Measurements from ENCODE around the gene OTUD7B. TPM values are rescaled to one million over a fixed set of nuclear protein-coding genes. Genes with fewer than 3 reads are reported as not detected.

OTUD7B gene
- total and polyA plus RNA-seq, 2 experiments from 2014 or later: 3.6 to 17.8 TPM

DNA sequence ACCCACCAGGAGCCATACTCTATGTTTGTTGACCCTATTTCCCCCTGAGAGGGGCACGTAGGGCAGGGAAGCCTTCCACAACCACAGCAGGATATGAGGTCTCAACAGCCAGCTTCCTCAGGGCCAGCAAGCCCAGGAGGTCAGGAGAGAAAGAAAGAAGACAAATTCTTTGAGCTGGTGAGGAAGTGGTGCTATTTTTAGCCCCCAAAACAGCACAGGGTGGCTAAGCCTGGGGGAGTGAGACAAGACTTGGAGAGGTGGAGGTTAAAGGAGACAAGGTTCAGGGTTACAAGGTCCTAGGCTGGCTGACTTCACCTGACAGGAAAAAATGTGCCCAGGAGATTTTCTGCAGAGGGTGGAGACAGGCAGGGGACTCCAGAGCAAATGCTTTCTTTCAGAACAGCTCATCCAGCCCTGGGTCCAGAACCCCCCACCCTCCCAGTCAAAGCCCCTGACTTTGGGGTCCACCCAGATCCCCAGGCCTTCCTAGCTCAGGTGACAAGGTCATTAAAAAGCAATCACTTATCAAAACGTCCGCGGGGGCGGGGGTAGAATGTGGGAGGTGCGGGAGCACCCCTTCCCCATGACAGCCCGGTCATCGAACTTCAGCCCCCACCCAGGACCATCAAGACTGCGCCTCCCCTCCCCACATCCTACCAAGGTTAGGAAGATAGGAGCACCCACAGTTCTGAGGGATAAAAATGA is 94.2 kb downstream of the OTUD7B start:
- Histone ChIP-seq H3K4me3 (no peak overlapping the region), H3K4me2 (peak overlapping the region; percentile 92), H3K9me2 (replicated peaks; ENCODE audit: insufficient read depth) (no peaks in the 10 kb centered on the region), H2AFZ (no peak overlapping the region), H3K9me3 (ENCODE audit: low read depth) (no peaks in the 10 kb centered on the region), H3K27ac (no peak overlapping the region), H3K27me3 (no peaks in the 10 kb centered on the region), H4K20me1 (ENCODE audit: insufficient read depth, poor library complexity, severe bottlenecking) (no peaks in the 10 kb centered on the region), H3K79me2 (no peaks in the 10 kb centered on the region), H3K4me1 (ENCODE audit: insufficient read depth) (peaks cover 8% of the 10 kb centered on the region), H3K36me3 (replicated peaks; ENCODE audit: insufficient read depth, low read depth) (no peaks in the 10 kb centered on the region)
- TF ChIP-seq EZH2 (IDR thresholded peaks at IDR 0.05; ENCODE audit: borderline replicate concordance) (no peak), EZH2phosphoT487 (IDR thresholded peaks at IDR 0.05; ENCODE audit: low read depth, severe bottlenecking, unreplicated experiment) (no peak)
- TF ChIP-seq, protein P1, sequence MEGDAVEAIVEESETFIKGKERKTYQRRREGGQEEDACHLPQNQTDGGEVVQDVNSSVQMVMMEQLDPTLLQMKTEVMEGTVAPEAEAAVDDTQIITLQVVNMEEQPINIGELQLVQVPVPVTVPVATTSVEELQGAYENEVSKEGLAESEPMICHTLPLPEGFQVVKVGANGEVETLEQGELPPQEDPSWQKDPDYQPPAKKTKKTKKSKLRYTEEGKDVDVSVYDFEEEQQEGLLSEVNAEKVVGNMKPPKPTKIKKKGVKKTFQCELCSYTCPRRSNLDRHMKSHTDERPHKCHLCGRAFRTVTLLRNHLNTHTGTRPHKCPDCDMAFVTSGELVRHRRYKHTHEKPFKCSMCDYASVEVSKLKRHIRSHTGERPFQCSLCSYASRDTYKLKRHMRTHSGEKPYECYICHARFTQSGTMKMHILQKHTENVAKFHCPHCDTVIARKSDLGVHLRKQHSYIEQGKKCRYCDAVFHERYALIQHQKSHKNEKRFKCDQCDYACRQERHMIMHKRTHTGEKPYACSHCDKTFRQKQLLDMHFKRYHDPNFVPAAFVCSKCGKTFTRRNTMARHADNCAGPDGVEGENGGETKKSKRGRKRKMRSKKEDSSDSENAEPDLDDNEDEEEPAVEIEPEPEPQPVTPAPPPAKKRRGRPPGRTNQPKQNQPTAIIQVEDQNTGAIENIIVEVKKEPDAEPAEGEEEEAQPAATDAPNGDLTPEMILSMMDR (IDR thresholded peaks at IDR 0.05; ENCODE audit: poor library complexity): no peak
- DNase-seq (ENCODE audit: low spot score): no peak
- WGBS (ENCODE audit: low lambda C conversion rate, missing lambda C conversion rate): 23% methylated on average over 8 of the region's 9 CpGs

DNA sequence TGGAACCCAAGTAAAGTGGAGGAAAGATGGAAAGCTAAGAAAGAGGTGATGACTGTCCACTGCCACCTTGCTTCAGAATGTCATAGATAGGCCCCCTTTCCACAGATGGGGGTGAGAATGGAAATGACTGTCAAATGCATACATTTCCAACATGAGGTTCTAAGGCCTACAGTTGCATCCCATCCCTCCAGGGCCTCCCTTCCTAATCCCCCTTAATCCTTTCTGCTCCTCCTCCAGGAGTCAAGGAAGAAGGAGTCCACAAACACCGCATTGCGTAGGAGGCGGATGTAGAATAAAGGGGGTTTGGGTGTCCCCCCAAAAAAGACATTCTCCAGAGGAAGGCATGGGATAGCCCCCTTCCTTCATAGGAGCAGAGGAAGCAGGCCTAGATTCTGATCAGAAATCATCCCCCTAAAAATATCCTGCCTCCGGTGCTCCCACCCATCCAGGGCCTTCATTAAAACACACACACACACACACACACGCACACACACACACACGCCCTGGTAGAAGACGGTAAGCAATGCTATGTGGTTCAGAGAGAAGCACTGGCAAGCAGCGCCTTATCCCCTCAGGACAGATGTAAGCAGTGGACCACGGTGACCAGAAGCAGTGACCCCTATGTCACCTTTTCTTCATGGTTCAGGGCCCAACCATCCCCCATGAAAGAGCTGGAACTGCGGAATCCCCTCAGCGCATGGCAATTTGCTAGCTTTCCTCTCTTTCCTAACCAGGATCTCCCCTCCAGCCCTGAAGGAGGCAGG is 94.9 kb downstream of the OTUD7B start:
- H3K9me2 ChIP-seq (replicated peaks; ENCODE audit: insufficient read depth): no peaks in the 10 kb centered on the region
- no peak for TF ChIP-seq EZH2phosphoT487 (IDR thresholded peaks at IDR 0.05; ENCODE audit: low read depth, severe bottlenecking, unreplicated experiment)
- TF ChIP-seq, protein P1 (IDR thresholded peaks at IDR 0.05; ENCODE audit: poor library complexity): no peak
- TF ChIP-seq EZH2 (IDR thresholded peaks at IDR 0.05; ENCODE audit: borderline replicate concordance): no peak
- H2AFZ ChIP-seq: no peak overlapping the region
- WGBS (ENCODE audit: low lambda C conversion rate, missing lambda C conversion rate): 80% methylated on average over 11 of the region's 11 CpGs
- no peaks in the 10 kb centered on the region for H4K20me1 ChIP-seq (ENCODE audit: insufficient read depth, poor library complexity, severe bottlenecking)
- H3K36me3 ChIP-seq (replicated peaks; ENCODE audit: insufficient read depth, low read depth): no peaks in the 10 kb centered on the region
- no peaks in the 10 kb centered on the region for H3K27me3 ChIP-seq
- no peaks in the 10 kb centered on the region for H3K79me2 ChIP-seq
- no peak overlapping the region for H3K27ac ChIP-seq
- H3K4me3 ChIP-seq: no peak overlapping the region
- H3K9me3 ChIP-seq (ENCODE audit: low read depth): no peaks in the 10 kb centered on the region
- H3K4me2 ChIP-seq: peak overlapping the region; percentile 92
- H3K4me1 ChIP-seq (ENCODE audit: insufficient read depth): peaks cover 8% of the 10 kb centered on the region
- no peak for DNase-seq (ENCODE audit: low spot score)

DNA sequence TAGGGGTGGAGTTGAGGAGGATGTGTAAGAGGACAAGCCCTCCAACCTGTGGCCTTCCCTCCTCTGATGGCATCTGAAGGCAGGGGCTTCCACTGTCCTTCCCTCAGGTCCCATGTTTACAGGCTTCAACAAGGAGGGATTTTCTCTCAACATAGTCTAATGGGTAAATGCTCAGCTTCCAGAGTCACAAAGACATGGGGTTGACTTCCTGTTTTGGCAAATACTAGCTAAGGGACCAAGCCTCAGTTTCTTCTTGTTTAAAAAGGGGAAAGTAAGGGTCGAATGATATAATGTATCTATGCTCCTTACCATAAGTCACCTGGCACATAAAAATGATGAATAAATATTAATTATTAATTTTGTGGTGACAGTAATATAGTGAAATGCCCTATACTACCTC is 96.0 kb downstream of the OTUD7B start:
- H3K27me3 ChIP-seq: no peaks in the 10 kb centered on the region
- no peak overlapping the region for H3K27ac ChIP-seq
- H2AFZ ChIP-seq: no peak overlapping the region
- DNase-seq (ENCODE audit: low spot score): no peak
- no peak overlapping the region for H3K4me2 ChIP-seq
- no peaks in the 10 kb centered on the region for H3K79me2 ChIP-seq
- 91% methylated on average over 1 of the region's 1 CpG for WGBS (ENCODE audit: low lambda C conversion rate, missing lambda C conversion rate)
- no peaks in the 10 kb centered on the region for H3K36me3 ChIP-seq (replicated peaks; ENCODE audit: insufficient read depth, low read depth)
- TF ChIP-seq EZH2phosphoT487 (IDR thresholded peaks at IDR 0.05; ENCODE audit: low read depth, severe bottlenecking, unreplicated experiment) (no peak), EZH2 (IDR thresholded peaks at IDR 0.05; ENCODE audit: borderline replicate concordance) (no peak)
- TF ChIP-seq, protein P1 (IDR thresholded peaks at IDR 0.05; ENCODE audit: poor library complexity): no peak
- no peaks in the 10 kb centered on the region for H3K9me2 ChIP-seq (replicated peaks; ENCODE audit: insufficient read depth)
- H4K20me1 ChIP-seq (ENCODE audit: insufficient read depth, poor library complexity, severe bottlenecking): no peaks in the 10 kb centered on the region
- peaks cover 8% of the 10 kb centered on the region for H3K4me1 ChIP-seq (ENCODE audit: insufficient read depth)
- no peaks in the 10 kb centered on the region for H3K9me3 ChIP-seq (ENCODE audit: low read depth)
- H3K4me3 ChIP-seq: no peak overlapping the region
